Loucy (cell line): ENCODE results near the gene GJB6.

Source experiments
- H2AFZ ChIP-seq: fragments of 200-600 bp; sonication (generic); 2 replicates; pipeline ENCODE4 v1.6.0; 2016; ENCODE audit warnings: antibody characterized with exemption, mild to moderate bottlenecking, low read length, moderate library complexity
- H3F3A ChIP-seq: fragments of 200-600 bp; 2 replicates; pipeline ENCODE4 v1.6.0; 2016; ENCODE audit warnings: antibody characterized with exemption, low read depth, mild to moderate bottlenecking
- H3K27me3 ChIP-seq: fragments of 200-600 bp; sonication (generic); 2 replicates; pipeline ENCODE4 v1.6.1; 2014; ENCODE audit warnings: low read length, mild to moderate bottlenecking; ENCODE audit not compliant: insufficient read depth, poor library complexity, severe bottlenecking
- H3K36me3 ChIP-seq: fragments of 200-600 bp; sonication (generic); 2 replicates; pipeline ENCODE4 v1.6.1; 2016; ENCODE audit warnings: low read length; ENCODE audit not compliant: insufficient read depth
- H3K4me1 ChIP-seq: fragments of 200-600 bp; sonication (generic); 2 replicates; pipeline ENCODE4 v1.5.1; 2014; ENCODE audit warnings: low read length, mild to moderate bottlenecking; ENCODE audit not compliant: insufficient read depth, poor library complexity, severe bottlenecking
- H3K4me2 ChIP-seq: fragments of 200-600 bp; sonication (generic); 2 replicates; pipeline ENCODE4 v1.6.0; 2014; ENCODE audit warnings: antibody characterized with exemption, low read length, low read depth, mild to moderate bottlenecking; ENCODE audit not compliant: poor library complexity, severe bottlenecking
- H3K4me3 ChIP-seq: fragments of 200-600 bp; sonication (generic); 2 replicates; pipeline ENCODE4 v1.5.1; 2014; ENCODE audit warnings: low read length, mild to moderate bottlenecking, mixed read lengths; ENCODE audit not compliant: poor library complexity, severe bottlenecking
- H3K79me2 ChIP-seq: fragments of 200-600 bp; sonication (generic); 2 replicates; pipeline ENCODE4 v1.6.1; 2014; ENCODE audit warnings: low read length; ENCODE audit not compliant: insufficient read depth
- H3K9ac ChIP-seq: fragments of 200-600 bp; sonication (generic); 2 replicates; pipeline ENCODE4 v1.6.0; 2014; ENCODE audit warnings: mild to moderate bottlenecking, low read depth, low read length, moderate library complexity; ENCODE audit not compliant: poor library complexity, severe bottlenecking
- H3K9me2 ChIP-seq: fragments of 200-600 bp; sonication (generic); replicated peaks from 2 replicates; pipeline ENCODE4 v1.6.1; 2016; ENCODE audit warnings: low read depth, low read length, mixed read lengths
- H3K9me3 ChIP-seq: fragments of 200-600 bp; sonication (generic); 2 replicates; pipeline ENCODE4 v1.6.1; 2014; ENCODE audit warnings: mild to moderate bottlenecking, antibody characterized with exemption, low read length, low read depth; ENCODE audit not compliant: insufficient read depth
- H4K20me1 ChIP-seq: fragments of 200-600 bp; sonication (generic); 2 replicates; pipeline ENCODE4 v1.6.0; 2014; ENCODE audit warnings: antibody characterized with exemption, low read length, mild to moderate bottlenecking; ENCODE audit not compliant: insufficient read depth, poor library complexity, severe bottlenecking
- EZH2phosphoT487 ChIP-seq: fragments of 200-600 bp; IDR thresholded peaks from 2 replicates; pipeline ENCODE4 v1.6.1; 2018; ENCODE audit warnings: antibody characterized with exemption, mild to moderate bottlenecking, moderate library complexity, borderline replicate concordance
- TF ChIP-seq, protein P1 (sequence below): fragments of 200-600 bp; sonication (generic); conservative IDR thresholded peaks from 2 replicates; pipeline ENCODE4 v1.5.1; 2014; ENCODE audit warnings: mild to moderate bottlenecking, antibody characterized with exemption, low read length

GJB6 gene

DNA sequence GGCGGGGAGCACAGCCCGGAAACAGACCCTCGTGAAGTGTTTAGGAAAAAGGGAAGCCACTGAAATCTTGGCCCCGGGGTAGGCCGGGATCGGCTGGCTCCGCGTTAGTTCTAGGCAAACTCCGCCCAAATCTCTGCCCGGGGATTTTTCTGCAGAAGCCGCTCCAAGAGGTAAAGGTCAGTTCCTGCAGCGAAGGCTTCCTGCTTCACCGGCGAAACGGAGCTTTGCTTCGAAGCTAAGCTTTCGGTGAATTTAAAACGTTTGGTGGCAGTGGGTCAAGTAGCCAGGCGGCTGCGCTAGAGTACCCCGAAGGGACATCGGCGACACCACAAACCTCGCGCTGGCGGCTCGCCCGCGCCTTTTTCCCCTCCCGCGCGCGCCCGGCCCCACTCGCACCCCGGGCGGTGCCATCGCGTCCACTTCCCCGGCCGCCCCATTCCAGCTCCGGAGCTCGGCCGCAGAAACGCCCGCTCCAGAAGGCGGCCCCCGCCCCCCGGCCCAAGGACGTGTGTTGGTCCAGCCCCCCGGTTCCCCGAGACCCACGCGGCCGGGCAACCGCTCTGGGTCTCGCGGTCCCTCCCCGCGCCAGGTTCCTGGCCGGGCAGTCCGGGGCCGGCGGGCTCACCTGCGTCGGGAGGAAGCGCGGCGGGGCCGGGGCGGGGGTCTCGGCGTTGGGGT is 39.8 kb downstream of the GJB6 start:
- H3K4me1 ChIP-seq = no peaks in the 10 kb centered on the region
- no peak overlapping the region for H3K4me3 ChIP-seq
- no peaks in the 10 kb centered on the region for H3K9me3 ChIP-seq
- H2AFZ ChIP-seq = no peak overlapping the region
- H4K20me1 ChIP-seq = no peaks in the 10 kb centered on the region
- H3F3A ChIP-seq = no peaks in the 10 kb centered on the region
- no peaks in the 10 kb centered on the region for H3K79me2 ChIP-seq
- TF ChIP-seq EZH2phosphoT487 = no peak
- TF ChIP-seq, protein P1, sequence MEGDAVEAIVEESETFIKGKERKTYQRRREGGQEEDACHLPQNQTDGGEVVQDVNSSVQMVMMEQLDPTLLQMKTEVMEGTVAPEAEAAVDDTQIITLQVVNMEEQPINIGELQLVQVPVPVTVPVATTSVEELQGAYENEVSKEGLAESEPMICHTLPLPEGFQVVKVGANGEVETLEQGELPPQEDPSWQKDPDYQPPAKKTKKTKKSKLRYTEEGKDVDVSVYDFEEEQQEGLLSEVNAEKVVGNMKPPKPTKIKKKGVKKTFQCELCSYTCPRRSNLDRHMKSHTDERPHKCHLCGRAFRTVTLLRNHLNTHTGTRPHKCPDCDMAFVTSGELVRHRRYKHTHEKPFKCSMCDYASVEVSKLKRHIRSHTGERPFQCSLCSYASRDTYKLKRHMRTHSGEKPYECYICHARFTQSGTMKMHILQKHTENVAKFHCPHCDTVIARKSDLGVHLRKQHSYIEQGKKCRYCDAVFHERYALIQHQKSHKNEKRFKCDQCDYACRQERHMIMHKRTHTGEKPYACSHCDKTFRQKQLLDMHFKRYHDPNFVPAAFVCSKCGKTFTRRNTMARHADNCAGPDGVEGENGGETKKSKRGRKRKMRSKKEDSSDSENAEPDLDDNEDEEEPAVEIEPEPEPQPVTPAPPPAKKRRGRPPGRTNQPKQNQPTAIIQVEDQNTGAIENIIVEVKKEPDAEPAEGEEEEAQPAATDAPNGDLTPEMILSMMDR = no peak
- no peak overlapping the region for H3K9ac ChIP-seq
- H3K36me3 ChIP-seq = no peaks in the 10 kb centered on the region
- H3K27me3 ChIP-seq = no peaks in the 10 kb centered on the region
- no peaks in the 10 kb centered on the region for H3K9me2 ChIP-seq
- H3K4me2 ChIP-seq = no peak overlapping the region

DNA sequence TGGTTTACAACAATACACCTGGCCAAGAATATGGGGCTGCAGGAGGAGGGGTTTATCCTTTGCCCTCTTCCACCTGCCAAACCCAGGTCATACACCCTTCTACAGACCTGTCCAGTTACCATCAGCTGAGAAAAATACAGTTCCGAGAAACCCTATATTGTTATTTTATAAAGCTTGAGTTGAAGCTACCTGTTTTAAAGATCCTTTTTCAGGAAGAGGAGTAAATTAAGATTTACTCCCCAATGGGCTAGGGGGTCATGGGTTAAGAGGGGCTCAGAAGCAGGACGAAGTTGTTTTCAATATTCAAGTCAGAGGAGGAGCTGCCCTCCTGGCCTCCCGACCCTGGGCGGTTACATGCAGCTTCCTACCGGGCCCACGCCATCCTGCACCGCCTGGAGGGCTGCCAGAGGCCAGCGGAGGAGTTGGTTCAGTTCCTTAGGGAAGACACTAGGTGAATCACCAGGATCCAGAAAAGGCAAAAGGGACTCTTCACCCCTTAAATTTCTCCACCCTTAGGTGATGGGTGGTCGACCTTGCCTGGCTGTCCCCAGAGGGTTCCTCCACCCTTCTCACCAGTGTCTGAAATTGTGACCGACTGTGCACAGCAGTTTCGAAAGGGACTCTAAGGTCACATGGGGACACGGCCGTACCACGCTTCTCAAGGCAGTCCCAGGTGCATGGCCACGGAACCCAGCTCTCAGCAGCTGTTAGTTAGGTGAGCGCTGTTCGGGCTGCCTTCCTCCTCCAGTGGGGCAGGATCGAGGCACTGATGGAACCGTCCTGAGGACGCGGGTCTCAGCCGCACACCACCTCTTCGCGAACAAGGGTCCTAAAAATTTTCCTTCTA is 40.6 kb downstream of the GJB6 start:
- no peak overlapping the region for H3K4me3 ChIP-seq

DNA sequence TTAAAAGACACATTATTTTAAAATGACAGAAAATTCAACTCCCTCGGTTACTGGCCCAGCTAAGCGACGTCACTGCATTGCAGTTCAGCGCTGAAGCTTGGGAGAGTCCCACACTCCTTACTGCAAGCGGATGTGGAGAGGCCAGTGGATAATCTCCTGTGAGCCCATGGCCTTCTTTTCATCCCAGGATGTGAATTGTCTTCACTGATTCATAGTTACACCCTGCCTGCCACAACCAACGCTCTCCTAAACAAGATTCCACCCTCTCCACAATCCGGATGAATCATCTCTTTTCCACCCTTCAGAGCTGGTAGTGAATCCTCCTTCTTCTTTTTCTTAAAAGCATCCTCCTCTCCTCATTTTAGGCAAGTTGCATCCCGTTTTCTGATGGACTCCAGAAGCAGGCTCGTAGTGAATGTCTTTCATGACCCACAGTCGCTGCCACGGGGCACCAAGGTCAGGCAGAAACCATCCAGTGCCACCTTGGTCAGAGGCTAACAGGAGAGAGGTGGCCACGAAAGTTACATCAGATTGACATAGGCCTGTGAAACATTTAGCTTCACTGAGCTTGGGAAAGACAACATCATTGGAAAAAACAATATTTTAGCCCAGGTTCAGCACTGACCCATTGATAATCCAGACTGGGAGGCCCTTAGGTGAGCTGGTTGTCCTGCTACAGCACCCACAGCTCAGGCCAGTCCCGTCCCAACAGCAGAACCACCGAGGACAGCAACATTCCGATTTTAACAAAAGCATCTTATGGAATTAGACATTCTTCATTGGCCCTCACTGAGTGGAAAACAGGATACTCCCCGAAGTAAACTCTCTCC is 41.4 kb downstream of the GJB6 start:
- H2AFZ ChIP-seq = no peak overlapping the region
- no peaks in the 10 kb centered on the region for H3K79me2 ChIP-seq
- H4K20me1 ChIP-seq = no peaks in the 10 kb centered on the region
- H3K4me3 ChIP-seq = no peak overlapping the region
- no peak overlapping the region for H3K4me2 ChIP-seq
- no peaks in the 10 kb centered on the region for H3K27me3 ChIP-seq
- no peaks in the 10 kb centered on the region for H3K9me2 ChIP-seq
- TF ChIP-seq, protein P1 = no peak
- no peak for TF ChIP-seq EZH2phosphoT487
- H3F3A ChIP-seq = no peaks in the 10 kb centered on the region
- H3K9ac ChIP-seq = no peak overlapping the region
- H3K9me3 ChIP-seq = no peaks in the 10 kb centered on the region
- H3K36me3 ChIP-seq = no peaks in the 10 kb centered on the region
- no peaks in the 10 kb centered on the region for H3K4me1 ChIP-seq

More for the DNA sequence above, 40.6 kb downstream of the GJB6 start:
- no peaks in the 10 kb centered on the region for H3F3A ChIP-seq
- no peaks in the 10 kb centered on the region for H4K20me1 ChIP-seq
- no peak overlapping the region for H3K9ac ChIP-seq
- H3K9me2 ChIP-seq = no peaks in the 10 kb centered on the region
- H3K27me3 ChIP-seq = no peaks in the 10 kb centered on the region
- no peaks in the 10 kb centered on the region for H3K9me3 ChIP-seq
- no peaks in the 10 kb centered on the region for H3K36me3 ChIP-seq
- H3K4me2 ChIP-seq = no peak overlapping the region
- TF ChIP-seq, protein P1 = no peak
- no peak for TF ChIP-seq EZH2phosphoT487
- no peak overlapping the region for H2AFZ ChIP-seq
- no peaks in the 10 kb centered on the region for H3K4me1 ChIP-seq
- no peaks in the 10 kb centered on the region for H3K79me2 ChIP-seq
